Panc1 (cell line): Measurements from ENCODE around the gene APAF1. TPM values are rescaled to one million over a fixed set of nuclear protein-coding genes. Genes with fewer than 3 reads are reported as not detected.

ENCODE experiments used
- ATAC-seq: fragments of 200-7000 bp; cut with Tn5 transposase; 2 replicates; pipeline ENCODE4 v1.9.1; 2020; ENCODE audit warnings: mild to moderate bottlenecking, moderate library complexity
- BruUV-seq: library from RNA; stranded (reverse); fragments of 400-500 nt; replicated peaks from 2 replicates; lab custom pipeline; 2021; lab: Mats Ljungman, UMichigan
- CTCF ChIA-PET: fragments of 300-600 bp; sonication (Branson Sonifier 250); formaldehyde crosslinking; loops from one replicate; lab custom pipeline; 2022; ENCODE audit warnings: antibody characterized with exemption; lab: Charles Lee
- POLR2A ChIA-PET: fragments of 300-600 bp; sonication (Branson Sonifier 250); formaldehyde crosslinking; loops from one replicate; lab custom pipeline; 2022; ENCODE audit warnings: antibody characterized with exemption; lab: Charles Lee
- DNase-seq: peaks from one replicate; pipeline ENCODE4 v3.0.0-alpha.2; 2010; ENCODE audit warnings: low read depth, low spot score
- H3K27ac ChIP-seq: 2 replicates; pipeline ENCODE4 v1.5.1; 2011; ENCODE audit warnings: mild to moderate bottlenecking, low read length, inconsistent platforms
- H3K27me3 ChIP-seq: fragments of 200-500 bp; sonication (Bioruptor generic); 2 replicates; pipeline ENCODE4 v1.6.0; 2014; ENCODE audit warnings: low read length, inconsistent platforms; ENCODE audit not compliant: control insufficient read depth, insufficient read depth
- H3K36me3 ChIP-seq: fragments of 200-500 bp; sonication (Bioruptor generic); 2 replicates; pipeline ENCODE4 v1.5.1; 2014; ENCODE audit warnings: inconsistent platforms, mild to moderate bottlenecking, low read length, moderate library complexity; ENCODE audit not compliant: control insufficient read depth, insufficient read depth
- H3K4me1 ChIP-seq: 2 replicates; pipeline ENCODE4 v1.5.1; 2011; ENCODE audit warnings: inconsistent platforms, mild to moderate bottlenecking, low read length, moderate library complexity; ENCODE audit not compliant: control insufficient read depth, insufficient read depth
- H3K4me3 ChIP-seq, 2 experiments: 2 replicates each; pipeline ENCODE4 v1.5.1; 2011 to 2012; ENCODE audit warnings: low read depth in 2 of 2, low read length in 2 of 2, mild to moderate bottlenecking in 2 of 2, inconsistent platforms in 1 of 2, moderate library complexity in 1 of 2
- H3K9me3 ChIP-seq: fragments of 200-500 bp; sonication (Bioruptor generic); 2 replicates; pipeline ENCODE4 v1.5.1; 2014; ENCODE audit warnings: low read depth, mild to moderate bottlenecking, inconsistent platforms, low read length, moderate library complexity; ENCODE audit not compliant: control insufficient read depth, insufficient read depth
- CTCF ChIP-seq: fragments of 450-650 bp; IDR thresholded peaks from 2 replicates; pipeline ENCODE4 v1.5.1; 2017; ENCODE audit warnings: mild to moderate bottlenecking
- POLR2AphosphoS5 ChIP-seq: IDR thresholded peaks from 2 replicates; pipeline ENCODE4 v1.6.1; 2012; ENCODE audit warnings: mild to moderate bottlenecking, low read depth, low read length, moderate library complexity
- REST ChIP-seq, 2 experiments: IDR thresholded peaks; 2 replicates each; pipeline ENCODE4 v1.6.1; 2011 to 2012; ENCODE audit warnings: low read depth in 2 of 2, control low read depth in 1 of 2, low read length in 1 of 2, mild to moderate bottlenecking in 1 of 2, moderate library complexity in 1 of 2; ENCODE audit not compliant: insufficient read depth in 1 of 2
- SIN3A ChIP-seq: IDR thresholded peaks from 2 replicates; pipeline ENCODE4 v1.6.1; 2012; ENCODE audit warnings: low read depth, mild to moderate bottlenecking, low read length, moderate library complexity, borderline replicate concordance; ENCODE audit not compliant: insufficient read depth
- TCF7L2 ChIP-seq: IDR thresholded peaks from 2 replicates; pipeline ENCODE4 v1.6.1; 2011; ENCODE audit warnings: mild to moderate bottlenecking, low read depth, low read length, inconsistent platforms
- in situ Hi-C: cut with HindIII; loops from 2 replicates; pipeline ENCODE4 v1.10.0; 2016; ENCODE audit warnings: low sequenced_read_pairs, low pct_unique_long_range_greater_than_20kb
- intact Hi-C: fragments of 100-400 bp; cut with micrococcal nuclease; formaldehyde crosslinking; loops from one replicate; pipeline ENCODE4 v1.10.0; 2022; ENCODE audit not compliant: unreplicated experiment
- total RNA-seq: library from RNA; stranded (reverse); gene quantifications from one replicate; pipeline ENCODE4 v1.2.1, GENCODE V29; 2021; ENCODE audit not compliant: unreplicated experiment

Gene APAF1
- total RNA-seq, 1 experiment from 2014 or later = 15.6 TPM

GRCh38 chr12:98612696-98613334 is 32.3 kb upstream of the APAF1 start:
- TF ChIP-seq POLR2AphosphoS5 (no peak), SIN3A (no peak)
- H3K9me3 ChIP-seq = no peaks in the 10 kb centered on the region
- in situ Hi-C loops = no loop called here
- DNase-seq = no peak
- no peak for ATAC-seq
- no peak overlapping the region for H3K4me3 ChIP-seq
- POLR2A ChIA-PET = no interaction called here
- no TSS peak for BruUV-seq
- CTCF ChIA-PET = interaction anchor here (0.6 kb wide), 1 partner anchor 82 kb away, joined by 9 read pairs; no protein-coding TSS in a partner anchor
- H3K4me1 ChIP-seq = no peaks in the 10 kb centered on the region
- intact Hi-C loops = no loop called here
- H3K27me3 ChIP-seq = no peaks in the 10 kb centered on the region
- H3K36me3 ChIP-seq = no peaks in the 10 kb centered on the region
- no peak overlapping the region for H3K27ac ChIP-seq

- CTCF ChIA-PET = interaction anchor here (0.6 kb wide), 1 partner anchor 181 kb away, joined by 13 read pairs; no protein-coding TSS in a partner anchor
- intact Hi-C loops = no loop called here
Measured at GRCh38 chr12:98618952-98619351, 26.1 kb upstream of the APAF1 start.

More at GRCh38 chr12:98618952-98619351, 26.1 kb upstream of the APAF1 start:
- Histone ChIP-seq H3K4me1 (no peaks in the 10 kb centered on the region), H3K9me3 (no peaks in the 10 kb centered on the region), H3K27ac (no peak overlapping the region), H3K4me3 (no peak overlapping the region), H3K36me3 (no peaks in the 10 kb centered on the region), H3K27me3 (no peaks in the 10 kb centered on the region)
- POLR2A ChIA-PET = interaction anchor here (0.9 kb wide), 1 partner anchor 13 kb away, joined by 3 read pairs; no protein-coding TSS in a partner anchor
- in situ Hi-C loops = no loop called here
- no TSS peak for BruUV-seq
- no peak for ATAC-seq
- no peak for TF ChIP-seq POLR2AphosphoS5
- no peak for TF ChIP-seq SIN3A
- no peak for TF ChIP-seq TCF7L2
- TF ChIP-seq REST (IDR thresholded peaks at IDR 0.05; ENCODE audit: insufficient read depth in 1 of 2, low read depth in 2 of 2, low read length in 1 of 2) = no peak
- TF ChIP-seq CTCF = no peak
- no peak for DNase-seq
